GM18858 (cell line): ENCODE data around the gene HS6ST3.
"Not testable (repeated sequence)": the region's sequence is repeated elsewhere in the genome, so short reads cannot be mapped to it uniquely, and the experiment has no call there.

ENCODE experiments used
- ATAC-seq: cut with Tn5 transposase; IDR thresholded peaks from one replicate; pipeline ENCODE4 v1.9.1; 2021; ENCODE audit not compliant: unreplicated experiment

HS6ST3 gene

GRCh38 chr13:96772426-96772825 is 682.5 kb downstream of the HS6ST3 start:
- no peak for ATAC-seq

- not testable (repeated sequence) for ATAC-seq
Measured at GRCh38 chr13:96778302-96778701, 688.4 kb downstream of the HS6ST3 start.

- no peak for ATAC-seq
Measured at GRCh38 chr13:96779691-96780090, 689.8 kb downstream of the HS6ST3 start.

- ATAC-seq = no peak
Measured at GRCh38 chr13:96780105-96780504, 690.2 kb downstream of the HS6ST3 start.

- ATAC-seq = no peak
Measured at GRCh38 chr13:96781141-96781540, 691.2 kb downstream of the HS6ST3 start.

GRCh38 chr13:96782186-96782585 is 692.3 kb downstream of the HS6ST3 start:
- no peak for ATAC-seq

- no peak for ATAC-seq
Measured at GRCh38 chr13:96783057-96783456, 693.1 kb downstream of the HS6ST3 start.

- ATAC-seq = no peak
Measured at GRCh38 chr13:96783511-96783910, 693.6 kb downstream of the HS6ST3 start.

- no peak for ATAC-seq
Measured at GRCh38 chr13:96785986-96786385, 696.1 kb downstream of the HS6ST3 start.

GRCh38 chr13:96792188-96792587 is 702.3 kb downstream of the HS6ST3 start:
- no peak for ATAC-seq

GRCh38 chr13:96792736-96793403 is 703.0 kb downstream of the HS6ST3 start:
- ATAC-seq = no peak

GRCh38 chr13:96793404-96793755 is 703.5 kb downstream of the HS6ST3 start:
- ATAC-seq = no peak

GRCh38 chr13:96794669-96795068 is 704.8 kb downstream of the HS6ST3 start:
- ATAC-seq = no peak

- no peak for ATAC-seq
Measured at GRCh38 chr13:96795670-96796069, 705.8 kb downstream of the HS6ST3 start.

GRCh38 chr13:96796091-96796633 is 706.3 kb downstream of the HS6ST3 start:
- ATAC-seq = no peak

- no peak for ATAC-seq
Measured at GRCh38 chr13:96797136-96797535, 707.2 kb downstream of the HS6ST3 start.

- ATAC-seq = no peak
Measured at GRCh38 chr13:96803456-96804100, 713.7 kb downstream of the HS6ST3 start.

GRCh38 chr13:96804174-96804573 is 714.3 kb downstream of the HS6ST3 start:
- ATAC-seq = no peak

GRCh38 chr13:96806746-96807145 is 716.8 kb downstream of the HS6ST3 start:
- no peak for ATAC-seq

GRCh38 chr13:96809366-96810096 is 719.6 kb downstream of the HS6ST3 start:
- ATAC-seq = no peak

- ATAC-seq = no peak
Measured at GRCh38 chr13:96810104-96810503, 720.2 kb downstream of the HS6ST3 start.

GRCh38 chr13:96811049-96811448 is 721.1 kb downstream of the HS6ST3 start:
- ATAC-seq = no peak
